ENCODE data around the gene ZEB1.

DNA sequence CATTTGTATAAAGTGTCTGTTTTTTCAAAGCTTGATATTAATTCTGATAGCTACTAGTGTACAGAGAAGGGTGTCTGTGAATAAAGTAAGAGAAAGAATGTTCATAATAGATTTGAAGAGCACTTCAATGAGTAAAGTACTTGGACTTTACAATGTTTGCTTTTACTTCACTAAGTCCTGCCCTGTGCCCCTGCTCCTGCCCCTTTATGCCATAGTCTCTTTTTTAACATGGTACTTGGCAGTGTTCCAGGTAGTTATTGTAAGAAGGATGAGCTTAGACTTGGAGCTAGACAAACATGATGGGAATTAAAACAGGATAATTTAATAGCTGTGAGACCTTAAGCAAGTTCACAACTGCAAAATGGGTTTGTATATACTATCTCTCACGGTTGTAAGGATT lies 41.0 kb downstream of the ZEB1 start:
- TF ChIP-seq ZNF256 (CRISPR knock-in tag; conservative IDR thresholded peaks at IDR 0.05) (no peak), E2F5 (CRISPR knock-in tag; conservative IDR thresholded peaks at IDR 0.05) (no peak), ZNF430 (CRISPR knock-in tag; IDR thresholded peaks at IDR 0.05) (no peak), DDIT3 (CRISPR knock-in tag; IDR thresholded peaks at IDR 0.05) (no peak), SRSF9 (IDR thresholded peaks at IDR 0.05; ENCODE audit: borderline replicate concordance, insufficient read depth, low read depth, low read length, poor library complexity, severe bottlenecking) (no peak), CEBPB (IDR thresholded peaks at IDR 0.05; ENCODE audit: borderline replicate concordance, low read depth, low read length) (no peak)
- TF ChIP-seq, protein P1, sequence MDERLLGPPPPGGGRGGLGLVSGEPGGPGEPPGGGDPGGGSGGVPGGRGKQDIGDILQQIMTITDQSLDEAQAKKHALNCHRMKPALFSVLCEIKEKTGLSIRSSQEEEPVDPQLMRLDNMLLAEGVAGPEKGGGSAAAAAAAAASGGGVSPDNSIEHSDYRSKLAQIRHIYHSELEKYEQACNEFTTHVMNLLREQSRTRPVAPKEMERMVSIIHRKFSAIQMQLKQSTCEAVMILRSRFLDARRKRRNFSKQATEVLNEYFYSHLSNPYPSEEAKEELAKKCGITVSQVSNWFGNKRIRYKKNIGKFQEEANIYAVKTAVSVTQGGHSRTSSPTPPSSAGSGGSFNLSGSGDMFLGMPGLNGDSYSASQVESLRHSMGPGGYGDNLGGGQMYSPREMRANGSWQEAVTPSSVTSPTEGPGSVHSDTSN (CRISPR knock-in tag; IDR thresholded peaks at IDR 0.05): no peak
- TF ChIP-seq, protein P2, sequence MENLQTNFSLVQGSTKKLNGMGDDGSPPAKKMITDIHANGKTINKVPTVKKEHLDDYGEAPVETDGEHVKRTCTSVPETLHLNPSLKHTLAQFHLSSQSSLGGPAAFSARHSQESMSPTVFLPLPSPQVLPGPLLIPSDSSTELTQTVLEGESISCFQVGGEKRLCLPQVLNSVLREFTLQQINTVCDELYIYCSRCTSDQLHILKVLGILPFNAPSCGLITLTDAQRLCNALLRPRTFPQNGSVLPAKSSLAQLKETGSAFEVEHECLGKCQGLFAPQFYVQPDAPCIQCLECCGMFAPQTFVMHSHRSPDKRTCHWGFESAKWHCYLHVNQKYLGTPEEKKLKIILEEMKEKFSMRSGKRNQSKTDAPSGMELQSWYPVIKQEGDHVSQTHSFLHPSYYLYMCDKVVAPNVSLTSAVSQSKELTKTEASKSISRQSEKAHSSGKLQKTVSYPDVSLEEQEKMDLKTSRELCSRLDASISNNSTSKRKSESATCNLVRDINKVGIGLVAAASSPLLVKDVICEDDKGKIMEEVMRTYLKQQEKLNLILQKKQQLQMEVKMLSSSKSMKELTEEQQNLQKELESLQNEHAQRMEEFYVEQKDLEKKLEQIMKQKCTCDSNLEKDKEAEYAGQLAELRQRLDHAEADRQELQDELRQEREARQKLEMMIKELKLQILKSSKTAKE (CRISPR knock-in tag; IDR thresholded peaks at IDR 0.05; ENCODE audit: borderline replicate concordance): no peak
- TF ChIP-seq, protein P3, sequence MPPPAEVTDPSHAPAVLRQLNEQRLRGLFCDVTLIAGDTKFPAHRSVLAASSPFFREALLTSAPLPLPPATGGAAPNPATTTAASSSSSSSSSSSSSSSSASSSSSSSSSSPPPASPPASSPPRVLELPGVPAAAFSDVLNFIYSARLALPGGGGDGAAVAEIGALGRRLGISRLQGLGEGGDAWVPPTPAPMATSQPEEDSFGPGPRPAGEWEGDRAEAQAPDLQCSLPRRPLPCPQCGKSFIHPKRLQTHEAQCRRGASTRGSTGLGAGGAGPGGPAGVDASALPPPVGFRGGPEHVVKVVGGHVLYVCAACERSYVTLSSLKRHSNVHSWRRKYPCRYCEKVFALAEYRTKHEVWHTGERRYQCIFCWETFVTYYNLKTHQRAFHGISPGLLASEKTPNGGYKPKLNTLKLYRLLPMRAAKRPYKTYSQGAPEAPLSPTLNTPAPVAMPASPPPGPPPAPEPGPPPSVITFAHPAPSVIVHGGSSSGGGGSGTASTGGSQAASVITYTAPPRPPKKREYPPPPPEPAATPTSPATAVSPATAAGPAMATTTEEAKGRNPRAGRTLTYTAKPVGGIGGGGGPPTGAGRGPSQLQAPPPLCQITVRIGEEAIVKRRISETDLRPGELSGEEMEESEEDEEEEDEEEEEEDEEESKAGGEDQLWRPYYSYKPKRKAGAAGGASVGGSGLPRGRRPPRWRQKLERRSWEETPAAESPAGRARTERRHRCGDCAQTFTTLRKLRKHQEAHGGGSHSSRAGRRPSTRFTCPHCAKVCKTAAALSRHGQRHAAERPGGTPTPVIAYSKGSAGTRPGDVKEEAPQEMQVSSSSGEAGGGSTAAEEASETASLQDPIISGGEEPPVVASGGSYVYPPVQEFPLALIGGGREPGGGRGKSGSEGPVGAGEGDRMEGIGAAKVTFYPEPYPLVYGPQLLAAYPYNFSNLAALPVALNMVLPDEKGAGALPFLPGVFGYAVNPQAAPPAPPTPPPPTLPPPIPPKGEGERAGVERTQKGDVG (CRISPR knock-in tag; IDR thresholded peaks at IDR 0.05; ENCODE audit: borderline replicate concordance): no peak
- TF ChIP-seq, protein P4, sequence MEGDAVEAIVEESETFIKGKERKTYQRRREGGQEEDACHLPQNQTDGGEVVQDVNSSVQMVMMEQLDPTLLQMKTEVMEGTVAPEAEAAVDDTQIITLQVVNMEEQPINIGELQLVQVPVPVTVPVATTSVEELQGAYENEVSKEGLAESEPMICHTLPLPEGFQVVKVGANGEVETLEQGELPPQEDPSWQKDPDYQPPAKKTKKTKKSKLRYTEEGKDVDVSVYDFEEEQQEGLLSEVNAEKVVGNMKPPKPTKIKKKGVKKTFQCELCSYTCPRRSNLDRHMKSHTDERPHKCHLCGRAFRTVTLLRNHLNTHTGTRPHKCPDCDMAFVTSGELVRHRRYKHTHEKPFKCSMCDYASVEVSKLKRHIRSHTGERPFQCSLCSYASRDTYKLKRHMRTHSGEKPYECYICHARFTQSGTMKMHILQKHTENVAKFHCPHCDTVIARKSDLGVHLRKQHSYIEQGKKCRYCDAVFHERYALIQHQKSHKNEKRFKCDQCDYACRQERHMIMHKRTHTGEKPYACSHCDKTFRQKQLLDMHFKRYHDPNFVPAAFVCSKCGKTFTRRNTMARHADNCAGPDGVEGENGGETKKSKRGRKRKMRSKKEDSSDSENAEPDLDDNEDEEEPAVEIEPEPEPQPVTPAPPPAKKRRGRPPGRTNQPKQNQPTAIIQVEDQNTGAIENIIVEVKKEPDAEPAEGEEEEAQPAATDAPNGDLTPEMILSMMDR (CRISPR knock-in tag; IDR thresholded peaks at IDR 0.05): no peak
